KOPT-K1 (cell line): ENCODE measurements around the gene CTRB2.
"Not testable (repeated sequence)": the region's sequence is repeated elsewhere in the genome, so short reads cannot be mapped to it uniquely, and the experiment has no call there.

Experiments
- H3K27ac ChIP-seq: fragments of 200-600 bp; sonication (generic); 2 replicates; pipeline ENCODE4 v1.5.1; 2016; ENCODE audit warnings: antibody characterized with exemption, mild to moderate bottlenecking, low read depth, low read length; ENCODE audit not compliant: poor library complexity, severe bottlenecking
- H3K36me3 ChIP-seq: fragments of 200-600 bp; sonication (generic); 2 replicates; pipeline ENCODE4 v1.5.1; 2017; ENCODE audit warnings: antibody characterized with exemption, mild to moderate bottlenecking, low read length, moderate library complexity; ENCODE audit not compliant: insufficient read depth
- H3K9me3 ChIP-seq: fragments of 200-600 bp; sonication (generic); 2 replicates; pipeline ENCODE4 v1.5.1; 2017; ENCODE audit warnings: antibody characterized with exemption, low read length, mild to moderate bottlenecking; ENCODE audit not compliant: insufficient read depth, poor library complexity, severe bottlenecking

CTRB2 gene

DNA sequence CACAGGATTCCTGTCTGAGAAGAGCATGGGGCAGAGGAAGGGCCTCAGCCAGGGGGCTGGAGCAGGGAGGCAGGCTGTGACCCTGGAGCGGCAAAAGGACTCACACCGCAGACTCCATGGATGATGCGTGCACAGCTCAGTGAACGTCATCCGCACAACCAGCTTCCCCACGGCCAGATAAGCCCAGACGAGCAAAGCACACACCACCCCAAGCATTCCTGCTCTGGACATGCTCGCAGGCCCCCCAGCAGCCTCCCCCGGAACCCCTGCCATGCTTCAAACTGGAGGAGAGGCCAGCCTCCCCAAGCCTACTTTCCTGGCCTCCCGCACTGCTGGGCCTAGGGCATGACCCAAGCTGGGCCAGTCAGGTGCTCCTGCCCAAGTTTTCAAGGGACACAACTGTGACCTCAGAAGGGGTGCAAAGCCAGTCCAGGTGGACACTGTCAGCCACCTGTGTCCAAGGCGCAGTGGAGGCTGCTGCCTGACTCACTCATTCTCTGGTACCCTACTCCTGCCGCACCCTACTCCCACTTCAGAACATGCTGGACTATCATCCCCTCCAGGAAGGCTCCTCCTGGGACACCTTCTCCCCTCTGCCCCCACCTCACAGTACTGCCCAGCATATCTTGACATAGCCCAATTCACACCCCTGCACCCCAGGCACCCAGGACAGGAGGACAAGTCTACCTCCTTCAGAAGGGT lies 39.7 kb upstream of the CTRB2 start:
- Histone ChIP-seq H3K27ac (no peak overlapping the region), H3K9me3 (no peaks in the 10 kb centered on the region)

DNA sequence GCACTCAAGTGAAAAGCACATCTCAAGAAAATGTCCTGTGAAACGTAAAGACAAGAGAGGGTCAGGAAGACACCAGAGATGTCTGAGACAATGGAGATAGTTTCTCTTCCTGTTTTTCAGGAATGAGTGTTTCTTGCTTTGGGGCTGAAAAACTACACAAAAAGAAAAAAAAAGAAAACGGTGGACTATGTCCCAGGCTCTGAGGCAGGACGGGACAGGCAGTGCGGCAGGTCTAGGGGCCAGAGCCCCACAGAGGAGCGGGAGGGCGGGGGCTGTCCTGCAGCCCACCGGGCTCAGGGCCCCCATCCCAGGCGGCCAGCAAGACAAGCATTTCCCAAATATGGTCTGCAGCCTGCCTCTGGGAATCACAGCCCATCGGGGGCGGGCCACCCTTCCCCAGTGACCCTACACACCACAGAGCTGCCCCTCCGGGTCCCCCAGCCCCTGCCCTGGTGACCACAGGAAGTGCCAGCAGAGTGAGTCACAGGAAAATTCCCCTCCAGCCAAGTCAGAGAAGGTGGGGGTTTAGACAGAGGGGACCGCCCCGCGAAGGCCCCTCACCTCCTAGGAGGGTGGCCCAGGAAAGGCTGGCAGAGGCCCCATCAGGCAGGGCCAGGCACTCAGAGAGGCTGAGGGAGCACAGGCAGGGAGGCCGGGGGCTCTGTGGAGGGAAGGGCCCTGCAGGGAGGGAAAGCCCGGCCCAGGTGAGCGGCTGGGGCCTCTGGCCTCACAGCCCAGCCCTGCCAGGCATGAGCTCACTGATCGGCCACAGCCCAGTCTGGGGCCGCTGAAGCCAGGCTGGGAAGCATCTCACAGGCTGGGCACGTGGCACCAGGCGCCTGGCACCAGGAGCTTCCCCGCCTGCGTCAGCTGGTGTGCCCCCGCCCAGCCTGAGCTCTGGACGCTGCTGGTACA lies 38.1 kb upstream of the CTRB2 start:
- Histone ChIP-seq H3K36me3 (no peaks in the 10 kb centered on the region), H3K9me3 (no peaks in the 10 kb centered on the region), H3K27ac (no peak overlapping the region)

More for the DNA sequence above, 39.7 kb upstream of the CTRB2 start:
- no peaks in the 10 kb centered on the region for H3K36me3 ChIP-seq

DNA sequence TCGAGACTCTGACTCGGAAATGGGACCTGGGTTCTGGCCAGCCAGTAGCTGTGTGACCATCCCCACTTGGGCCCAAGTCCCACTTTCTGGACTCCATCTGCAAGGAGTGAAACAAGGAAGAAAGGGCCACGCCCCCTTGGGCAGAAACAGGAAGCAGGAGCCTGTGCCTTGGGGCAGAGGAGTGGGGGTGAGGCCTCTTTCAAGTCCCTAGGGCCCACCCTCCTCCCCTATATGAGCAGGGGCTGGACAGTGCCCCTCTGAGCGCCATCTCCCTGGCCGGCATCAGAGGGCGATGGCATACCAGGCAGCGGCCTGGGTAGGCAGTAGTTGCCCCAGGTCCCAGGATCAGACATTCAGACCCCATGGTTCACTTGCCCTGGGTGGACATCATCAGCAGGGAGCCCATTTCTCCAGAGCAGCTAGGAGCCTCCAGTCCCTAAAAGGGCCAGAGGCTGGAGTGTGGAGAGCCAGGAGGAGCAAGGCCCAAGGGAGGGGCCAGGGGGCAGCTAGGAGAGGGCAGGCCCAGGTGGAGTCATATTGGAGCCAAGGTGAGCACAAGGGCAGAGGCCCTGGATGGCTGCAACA lies 37.4 kb upstream of the CTRB2 start:
- no peak overlapping the region for H3K27ac ChIP-seq
- no peaks in the 10 kb centered on the region for H3K36me3 ChIP-seq
- no peaks in the 10 kb centered on the region for H3K9me3 ChIP-seq

DNA sequence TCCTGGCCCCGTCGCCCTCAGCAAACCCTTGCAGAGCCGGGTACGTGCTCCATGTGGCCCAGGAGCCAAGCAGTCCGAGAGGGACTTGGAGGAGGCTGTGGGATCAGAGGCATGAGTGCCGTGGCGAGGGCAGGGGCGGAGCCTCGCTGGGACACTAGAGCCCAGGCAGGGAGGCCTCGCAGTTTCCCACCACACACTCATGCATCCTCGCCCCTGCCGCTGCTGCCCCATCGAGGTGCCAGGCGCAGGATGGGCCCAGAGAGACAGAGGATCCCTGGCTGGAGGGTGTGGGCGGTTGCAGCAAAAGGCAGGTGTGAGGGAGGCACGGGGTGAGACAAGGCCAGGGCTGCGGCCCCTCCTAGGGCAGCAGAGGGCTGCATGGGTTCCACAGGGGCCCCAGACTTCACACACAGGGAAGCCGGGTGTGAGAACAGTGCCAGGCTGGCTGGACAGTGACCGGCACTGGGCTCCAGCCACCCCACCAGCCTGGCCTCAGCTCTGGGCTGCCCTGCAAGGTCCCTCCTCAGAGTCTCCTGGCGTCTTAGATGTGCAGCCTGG lies 36.8 kb upstream of the CTRB2 start:
- no peaks in the 10 kb centered on the region for H3K36me3 ChIP-seq
- no peaks in the 10 kb centered on the region for H3K9me3 ChIP-seq
- no peak overlapping the region for H3K27ac ChIP-seq

DNA sequence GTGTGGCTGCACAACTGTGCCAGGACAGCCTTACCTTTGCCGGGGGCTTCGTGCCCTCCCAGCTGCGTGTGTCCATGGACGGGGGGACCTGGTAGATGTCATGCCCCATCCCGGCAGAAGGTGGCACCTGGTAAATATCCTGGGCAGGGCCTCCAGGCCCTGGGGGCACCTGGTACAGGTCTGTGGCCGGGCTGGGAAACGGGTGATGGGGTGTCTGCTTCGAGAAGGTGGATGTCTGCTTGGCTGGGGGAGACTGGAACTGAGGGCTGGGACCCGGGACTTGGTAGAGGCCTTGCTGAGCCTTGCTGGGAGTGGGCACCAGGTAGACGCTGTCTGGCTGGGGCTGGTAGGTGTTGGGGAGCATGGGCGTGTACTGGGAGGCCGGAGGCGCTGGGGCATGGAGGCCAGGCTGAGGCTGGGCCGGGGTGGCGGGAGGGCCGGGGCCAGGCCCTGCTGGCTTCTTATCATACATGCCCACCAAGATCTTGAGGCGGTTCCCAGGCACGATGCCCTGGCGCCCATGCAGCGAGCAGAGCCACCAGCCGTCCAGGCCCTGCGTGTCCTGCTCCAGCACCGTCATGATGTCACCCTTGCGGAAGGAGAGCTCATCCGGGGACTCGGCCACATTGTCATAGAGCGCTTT lies 35.6 kb upstream of the CTRB2 start:
- not testable (repeated sequence) for H3K27ac ChIP-seq

DNA sequence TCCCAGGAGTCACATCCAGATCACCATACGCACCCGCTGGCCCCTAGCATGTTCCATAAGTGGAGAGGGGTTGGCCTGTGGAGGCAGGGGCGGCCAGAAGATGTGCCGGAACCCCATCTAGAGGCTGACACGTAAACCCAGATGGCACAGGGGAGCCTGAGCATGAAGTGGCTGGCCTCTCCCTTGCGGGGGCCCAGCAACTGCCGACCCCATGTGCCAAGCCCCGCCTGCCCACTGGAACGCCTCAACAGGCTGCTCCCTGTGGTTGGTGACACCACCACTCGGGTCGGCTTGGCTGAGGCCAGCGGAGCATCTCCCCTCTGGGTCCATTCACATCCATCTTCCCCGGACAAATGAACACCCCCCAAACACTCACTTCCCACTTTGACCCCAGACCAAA lies 35.0 kb upstream of the CTRB2 start:
- Histone ChIP-seq H3K27ac (no peak overlapping the region), H3K36me3 (no peaks in the 10 kb centered on the region), H3K9me3 (no peaks in the 10 kb centered on the region)

More for the DNA sequence above, 35.6 kb upstream of the CTRB2 start:
- not testable (repeated sequence) for H3K36me3 ChIP-seq, H3K9me3 ChIP-seq

DNA sequence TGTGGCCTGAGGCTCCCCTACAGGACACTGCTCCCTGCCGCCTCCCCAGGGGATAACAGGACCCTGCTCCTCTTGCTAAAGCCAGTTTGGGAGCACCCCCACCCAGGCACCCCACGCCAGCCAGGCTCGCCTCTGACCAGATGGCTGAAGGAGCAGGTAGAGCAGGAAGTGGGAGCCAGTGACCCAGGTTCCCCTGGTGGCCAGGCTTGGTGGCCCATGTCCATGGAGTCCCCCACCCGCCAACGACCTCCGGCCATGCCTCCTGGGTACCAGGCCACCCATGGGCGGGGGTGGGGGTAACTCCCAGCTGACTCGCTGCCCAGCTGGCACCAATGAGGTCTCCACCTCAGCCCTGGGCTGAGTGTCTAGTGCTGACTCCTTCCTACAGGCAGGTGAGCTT lies 34.5 kb upstream of the CTRB2 start:
- Histone ChIP-seq H3K27ac (no peak overlapping the region), H3K36me3 (no peaks in the 10 kb centered on the region), H3K9me3 (no peaks in the 10 kb centered on the region)

DNA sequence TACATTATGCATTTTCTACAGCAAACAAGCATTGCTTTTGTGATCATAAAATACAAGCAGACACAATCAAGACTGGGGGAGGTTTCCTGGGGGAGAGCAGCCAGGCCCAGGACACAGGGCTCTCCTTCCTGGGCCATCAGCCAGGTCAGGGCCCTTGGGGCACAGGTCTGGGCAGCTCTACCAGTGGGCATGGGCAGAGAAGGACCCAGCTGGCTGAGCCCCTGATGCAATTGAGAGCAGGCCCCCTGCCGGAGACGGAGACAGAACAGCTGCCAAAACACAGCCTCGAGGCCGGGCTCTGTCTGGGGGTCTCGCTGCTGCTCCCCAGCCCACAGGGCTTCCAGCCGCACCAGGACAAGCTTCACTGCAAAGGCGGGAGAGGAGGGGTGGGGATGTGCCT lies 33.7 kb upstream of the CTRB2 start:
- H3K27ac ChIP-seq, H3K9me3 ChIP-seq, H3K36me3 ChIP-seq: not testable (repeated sequence)

DNA sequence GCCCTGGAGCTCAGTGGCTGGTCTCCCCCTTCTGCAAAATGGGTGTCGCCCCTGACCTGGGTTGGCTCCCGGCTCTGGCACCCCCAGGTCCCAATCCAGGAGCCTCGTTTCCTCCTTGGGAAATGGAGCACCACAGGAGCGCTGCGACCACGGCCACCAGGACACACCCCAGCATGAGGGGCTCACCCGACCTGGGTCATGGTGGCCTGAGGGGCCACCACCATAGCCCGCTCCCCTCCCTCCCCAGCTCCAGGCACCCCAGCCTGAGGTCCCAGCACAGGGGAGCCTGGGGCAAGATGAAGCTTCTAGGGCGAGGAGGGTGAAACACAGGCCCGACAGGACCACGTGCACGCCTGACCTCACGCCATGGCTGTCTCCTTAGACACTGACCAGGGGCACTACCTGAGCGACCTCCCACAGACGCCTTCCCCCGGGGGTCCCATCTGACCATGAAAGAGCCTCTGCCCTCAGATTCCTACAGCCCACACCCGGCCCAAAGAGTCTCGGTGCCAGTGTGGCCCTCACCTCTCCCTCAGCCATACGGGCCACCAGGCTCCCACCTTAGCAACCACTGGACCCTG lies 32.7 kb upstream of the CTRB2 start:
- no peak overlapping the region for H3K27ac ChIP-seq
- no peaks in the 10 kb centered on the region for H3K36me3 ChIP-seq

DNA sequence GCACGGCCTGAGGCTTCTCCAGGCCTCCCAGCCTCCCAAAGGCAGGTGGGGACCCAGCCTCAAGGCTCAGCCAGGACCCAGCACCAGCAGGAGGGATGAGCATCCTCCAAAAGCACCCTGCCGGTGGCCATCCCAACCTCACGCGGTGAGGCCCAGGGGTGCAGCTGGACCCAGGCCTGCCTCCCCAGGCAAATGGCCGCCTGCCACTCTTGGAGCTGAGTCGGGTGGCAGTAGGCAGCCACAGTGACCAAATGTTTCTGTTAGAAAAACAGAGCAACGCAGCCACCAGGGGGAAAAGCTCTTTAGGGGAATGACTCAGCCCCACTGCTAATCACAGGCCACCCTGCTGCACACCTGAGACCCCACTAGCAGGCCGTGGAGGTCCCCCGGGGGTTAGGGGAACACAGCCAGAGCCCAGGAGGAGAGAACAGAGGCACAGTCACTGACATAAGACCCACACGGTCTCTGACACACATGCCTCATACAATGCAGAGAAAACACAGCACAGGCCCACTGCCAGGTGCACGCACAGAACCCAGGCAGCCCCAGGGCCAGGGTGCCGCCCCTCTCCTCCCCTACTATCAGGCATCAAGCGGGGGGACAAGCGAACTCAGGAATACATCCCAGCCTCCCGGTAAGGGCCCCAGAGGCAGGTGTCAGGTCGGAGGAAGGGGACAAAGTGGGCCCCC lies 32.0 kb upstream of the CTRB2 start:
- Histone ChIP-seq H3K27ac (no peak overlapping the region), H3K36me3 (no peaks in the 10 kb centered on the region), H3K9me3 (no peaks in the 10 kb centered on the region)

More for the DNA sequence above, 32.7 kb upstream of the CTRB2 start:
- no peaks in the 10 kb centered on the region for H3K9me3 ChIP-seq

DNA sequence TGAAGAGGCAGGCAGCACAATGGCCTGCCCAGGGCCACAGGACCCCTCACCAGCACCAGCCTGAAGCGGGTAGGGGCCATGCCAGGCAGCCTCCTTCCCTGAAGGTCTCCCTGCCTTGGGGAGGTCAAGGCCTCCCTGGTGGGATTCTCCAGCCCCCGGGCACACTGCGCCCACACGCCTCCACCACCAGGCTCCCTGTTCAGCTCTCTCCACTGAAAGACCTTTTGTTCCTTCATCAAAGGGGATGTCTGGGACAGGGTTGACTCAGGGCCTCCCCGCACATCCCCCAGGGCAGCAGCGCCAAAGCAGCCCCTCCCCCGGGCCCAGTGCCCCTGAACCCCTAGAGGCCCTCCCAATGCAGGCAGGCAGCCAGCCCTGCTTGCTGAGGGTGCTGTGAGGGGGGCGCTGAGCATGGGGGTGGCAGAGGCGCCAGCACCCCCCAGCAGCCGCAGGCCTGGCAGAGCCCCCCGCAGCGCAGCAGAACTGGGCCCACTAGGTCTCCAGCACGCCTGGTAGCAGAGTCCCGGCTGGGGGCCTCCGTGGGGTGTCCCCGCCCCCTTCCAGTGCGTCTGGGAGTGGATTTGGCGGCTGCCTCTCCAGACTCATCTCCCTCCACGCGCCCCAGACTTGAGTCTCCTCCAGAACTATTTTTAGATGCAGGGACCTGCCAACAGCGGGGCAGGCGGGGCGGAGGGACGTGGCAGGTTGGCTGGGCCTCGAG lies 31.3 kb upstream of the CTRB2 start:
- no peaks in the 10 kb centered on the region for H3K9me3 ChIP-seq
- H3K36me3 ChIP-seq, result no peaks in the 10 kb centered on the region
- H3K27ac ChIP-seq, result no peak overlapping the region

DNA sequence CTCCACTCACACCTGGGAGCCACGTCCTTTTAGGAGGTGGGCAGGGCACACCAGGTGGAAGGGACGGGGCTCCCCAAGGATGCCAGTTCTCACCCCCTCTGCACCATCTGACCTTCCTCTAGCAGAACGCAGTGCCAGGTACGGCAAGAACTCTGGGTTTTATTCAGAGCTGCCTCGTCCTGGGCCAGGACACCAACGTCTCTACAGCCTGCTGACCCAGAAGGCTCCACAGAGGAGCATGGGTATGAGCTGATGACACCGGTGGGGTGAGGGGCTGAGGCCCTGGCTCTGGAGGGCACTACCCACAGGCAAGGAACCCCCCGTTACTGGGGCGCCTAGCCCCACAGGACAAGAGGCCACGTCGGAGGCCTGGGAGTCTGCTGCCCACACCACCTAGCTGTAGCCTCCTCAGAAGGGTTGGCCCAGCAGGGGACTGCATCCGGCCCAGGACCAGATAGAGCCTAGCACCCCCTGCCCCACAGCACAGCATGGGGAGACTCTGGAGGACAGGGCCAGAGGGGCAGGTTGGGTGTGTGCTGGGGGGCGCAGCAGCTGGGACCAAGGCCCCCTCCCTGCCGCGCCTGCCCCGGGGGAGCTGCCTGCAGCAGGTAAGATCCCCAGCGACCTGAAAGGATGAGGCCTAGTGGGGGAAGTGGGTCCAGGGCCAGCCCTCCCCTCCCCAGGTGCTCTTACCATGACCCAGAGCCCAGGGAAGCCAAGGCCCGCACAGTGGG lies 30.6 kb upstream of the CTRB2 start:
- no peak overlapping the region for H3K27ac ChIP-seq

DNA sequence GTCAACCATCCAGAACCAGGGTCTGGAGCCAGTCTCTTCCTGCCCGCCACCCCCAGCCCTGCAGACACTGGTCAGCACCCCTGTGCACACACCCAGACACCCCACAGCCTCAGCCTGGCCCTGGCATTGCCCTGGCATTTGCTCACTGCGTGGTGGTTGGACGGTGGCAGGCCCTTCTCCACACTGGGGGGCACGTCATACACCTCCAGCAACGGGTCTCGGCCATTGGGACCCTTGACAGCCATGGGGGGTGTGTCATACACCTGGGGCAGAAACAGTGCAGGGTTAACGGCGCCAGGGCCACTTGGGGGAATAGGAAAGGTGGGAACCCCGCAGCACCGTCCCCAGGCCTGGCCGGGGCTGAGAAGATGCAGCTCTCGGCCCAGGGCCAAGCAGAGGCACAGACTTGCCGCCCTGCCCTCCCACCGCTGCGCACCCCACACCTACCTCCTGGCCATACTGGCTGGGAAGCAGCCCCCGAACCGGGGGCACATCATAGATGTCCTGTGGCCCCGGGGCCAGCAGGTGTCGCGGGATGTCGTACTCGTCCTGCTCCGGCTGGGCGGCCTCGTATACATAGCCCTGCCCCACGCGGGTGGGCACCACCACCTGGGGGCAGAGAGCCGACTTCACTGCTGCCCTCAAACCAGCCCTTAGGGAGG lies 29.9 kb upstream of the CTRB2 start:
- Histone ChIP-seq H3K27ac (no peak overlapping the region), H3K36me3 (no peaks in the 10 kb centered on the region), H3K9me3 (no peaks in the 10 kb centered on the region)

More for the DNA sequence above, 30.6 kb upstream of the CTRB2 start:
- Histone ChIP-seq H3K36me3 (no peaks in the 10 kb centered on the region), H3K9me3 (no peaks in the 10 kb centered on the region)
